H9 (cell line): ENCODE data around the gene FAF1. TPM values are rescaled to one million over a fixed set of nuclear protein-coding genes. Genes with fewer than 3 reads are reported as not detected.

Experiments
- DNase-seq: peaks from one replicate; pipeline ENCODE4 v3.0.0-alpha.2; 2017
- H2AFZ ChIP-seq: one replicate; pipeline ENCODE4 v1.6.1; 2013; ENCODE audit warnings: mild to moderate bottlenecking, low read length, control low read depth, moderate library complexity
- H2AK5ac ChIP-seq: 2 replicates; pipeline ENCODE4 v1.6.1; 2013; ENCODE audit warnings: low read length, control low read depth, mixed read lengths; ENCODE audit not compliant: insufficient read length
- H2BK120ac ChIP-seq: one replicate; pipeline ENCODE4 v1.6.1; 2013; ENCODE audit warnings: low read depth, mild to moderate bottlenecking, low read length, control low read depth, inconsistent platforms; ENCODE audit not compliant: poor library complexity, severe bottlenecking
- H2BK12ac ChIP-seq: 2 replicates; pipeline ENCODE4 v1.6.1; 2013; ENCODE audit warnings: low read length, control low read depth, mixed read lengths, low read depth; ENCODE audit not compliant: insufficient read length
- H2BK15ac ChIP-seq: 2 replicates; pipeline ENCODE4 v1.6.1; 2013; ENCODE audit warnings: low read depth, low read length, control low read depth
- H2BK20ac ChIP-seq: one replicate; pipeline ENCODE4 v1.6.1; 2013; ENCODE audit warnings: low read depth, mild to moderate bottlenecking, low read length, control low read depth, inconsistent platforms; ENCODE audit not compliant: poor library complexity, severe bottlenecking
- H2BK5ac ChIP-seq: 2 replicates; pipeline ENCODE4 v1.6.1; 2013; ENCODE audit warnings: low read length, control low read depth, mixed read lengths; ENCODE audit not compliant: insufficient read length
- H3K14ac ChIP-seq: 2 replicates; pipeline ENCODE4 v1.6.1; 2013; ENCODE audit warnings: low read length, control low read depth; ENCODE audit not compliant: insufficient read depth
- H3K18ac ChIP-seq: 2 replicates; pipeline ENCODE4 v1.6.1; 2013; ENCODE audit warnings: low read depth, mild to moderate bottlenecking, mixed read lengths, low read length, control low read depth; ENCODE audit not compliant: insufficient read length
- H3K23ac ChIP-seq: 2 replicates; pipeline ENCODE4 v1.6.1; 2013; ENCODE audit warnings: low read length, control low read depth, mixed read lengths, low read depth; ENCODE audit not compliant: insufficient read length
- H3K23me2 ChIP-seq: 2 replicates; pipeline ENCODE4 v1.6.1; 2013; ENCODE audit warnings: low read depth, mild to moderate bottlenecking, mixed read lengths, low read length, control low read depth; ENCODE audit not compliant: insufficient read length, poor library complexity, severe bottlenecking
- H3K27ac ChIP-seq: 2 replicates; pipeline ENCODE4 v1.5.1; 2013; ENCODE audit warnings: low read length, control low read depth, mixed read lengths, low read depth; ENCODE audit not compliant: insufficient read length
- H3K27me3 ChIP-seq: 2 replicates; pipeline ENCODE4 v1.6.1; 2013; ENCODE audit warnings: low read length, control low read depth, inconsistent platforms; ENCODE audit not compliant: insufficient read depth
- H3K4ac ChIP-seq: 2 replicates; pipeline ENCODE4 v1.6.1; 2013; ENCODE audit warnings: low read depth, mild to moderate bottlenecking, control low read depth, inconsistent platforms, low read length, moderate library complexity
- H3K4me1 ChIP-seq: 2 replicates; pipeline ENCODE4 v1.6.1; 2013; ENCODE audit warnings: low read length, control low read depth, inconsistent platforms; ENCODE audit not compliant: insufficient read depth
- H3K4me2 ChIP-seq: 2 replicates; pipeline ENCODE4 v1.6.1; 2013; ENCODE audit warnings: low read length, control low read depth, mixed read lengths; ENCODE audit not compliant: insufficient read length, insufficient read depth
- H3K56ac ChIP-seq: 2 replicates; pipeline ENCODE4 v1.6.1; 2013; ENCODE audit warnings: low read depth, mild to moderate bottlenecking, mixed read lengths, low read length, control low read depth; ENCODE audit not compliant: insufficient read length
- H3K79me1 ChIP-seq: 2 replicates; pipeline ENCODE4 v1.6.1; 2013; ENCODE audit warnings: low read depth, mild to moderate bottlenecking, moderate library complexity, low read length, control low read depth, inconsistent platforms; ENCODE audit not compliant: insufficient read depth, poor library complexity, severe bottlenecking
- H3K79me2 ChIP-seq: 2 replicates; pipeline ENCODE4 v1.6.1; 2013; ENCODE audit warnings: low read length, control low read depth, inconsistent platforms; ENCODE audit not compliant: insufficient read depth
- H3K9ac ChIP-seq: 2 replicates; pipeline ENCODE4 v1.6.1; 2013; ENCODE audit warnings: low read length, control low read depth, mixed read lengths; ENCODE audit not compliant: insufficient read length; ENCODE audit errors: extremely low read depth
- H3K9me3 ChIP-seq: one replicate; pipeline ENCODE4 v1.6.1; 2013; ENCODE audit warnings: low read depth, low read length, inconsistent platforms; ENCODE audit not compliant: control insufficient read depth
- H3T11ph ChIP-seq: one replicate; pipeline ENCODE4 v1.6.1; 2013; ENCODE audit warnings: mild to moderate bottlenecking, low read length, control low read depth, inconsistent platforms
- H4K20me1 ChIP-seq: one replicate; pipeline ENCODE4 v1.6.1; 2013; ENCODE audit not compliant: control insufficient read depth, insufficient read length, insufficient read depth
- H4K5ac ChIP-seq: 2 replicates; pipeline ENCODE4 v1.6.1; 2013; ENCODE audit warnings: low read depth, mild to moderate bottlenecking, mixed read lengths, low read length, control low read depth; ENCODE audit not compliant: insufficient read length
- H4K8ac ChIP-seq: replicated peaks from 2 replicates; pipeline ENCODE4 v1.6.1; 2013; ENCODE audit warnings: low read length, control low read depth, mixed read lengths, low read depth; ENCODE audit not compliant: insufficient read length
- H4K91ac ChIP-seq: 2 replicates; pipeline ENCODE4 v1.6.1; 2013; ENCODE audit warnings: low read depth, mild to moderate bottlenecking, moderate library complexity, mixed read lengths, low read length, control low read depth; ENCODE audit not compliant: insufficient read length
- H3K27ac Mint-ChIP-seq, 3 experiments: 2 replicates in 2 of 3; 3 replicates in 1 of 3; pipeline ENCODE4 v1.8.0; 2020 to 2021; ENCODE audit warnings: mixed read lengths in 3 of 3, mild to moderate bottlenecking in 1 of 3, moderate library complexity in 1 of 3
- H3K27me3 Mint-ChIP-seq: 2 replicates; pipeline ENCODE4 v1.8.0; 2021; ENCODE audit warnings: low read depth, mild to moderate bottlenecking, moderate library complexity, mixed read lengths
- H3K36me3 Mint-ChIP-seq, 3 experiments: 2 replicates in 2 of 3; 3 replicates in 1 of 3; pipeline ENCODE4 v1.8.0; 2020 to 2021; ENCODE audit warnings: low read depth in 3 of 3, mixed read lengths in 3 of 3; ENCODE audit not compliant: insufficient read depth in 1 of 3
- H3K4me1 Mint-ChIP-seq, 2 experiments: 2 replicates each; pipeline ENCODE4 v1.8.0; 2020; ENCODE audit warnings: mixed read lengths in 2 of 2
- H3K4me3 Mint-ChIP-seq, 2 experiments: 2 replicates in 1 of 2; 3 replicates in 1 of 2; pipeline ENCODE4 v1.8.0; 2020 to 2021; ENCODE audit warnings: mild to moderate bottlenecking in 2 of 2, mixed read lengths in 2 of 2, moderate library complexity in 1 of 2
- H3K9me3 Mint-ChIP-seq, 2 experiments: 2 replicates in 1 of 2; 3 replicates in 1 of 2; pipeline ENCODE4 v1.8.0; 2020; ENCODE audit warnings: mild to moderate bottlenecking in 2 of 2, mixed read lengths in 2 of 2, moderate library complexity in 1 of 2
- WGBS: extraction: QIAGEN DNeasy Blood & Tissue Kit; methylation state at CpG from one replicate; pipeline ENCODE4 v1.1.7; 2013; ENCODE audit warnings: missing lambda C conversion rate, low lambda C conversion rate, mixed read lengths; ENCODE audit not compliant: insufficient read length; ENCODE audit errors: extremely low coverage; 5-methylcytosine and 5-hydroxymethylcytosine counted together
- total RNA-seq: library from RNA; stranded (reverse); gene quantifications from 2 replicates; pipeline ENCODE4 v1.2.1, GENCODE V29; 2021
- TF ChIP-seq, protein P1 (sequence below): fragments of 200-600 bp; sonication (generic); conservative IDR thresholded peaks from 3 replicates; pipeline ENCODE4 v1.8.0; 2021; ENCODE audit warnings: antibody characterized with exemption, mild to moderate bottlenecking

FAF1 gene
- total RNA-seq, 1 experiment from 2014 or later: 60.8 TPM

DNA sequence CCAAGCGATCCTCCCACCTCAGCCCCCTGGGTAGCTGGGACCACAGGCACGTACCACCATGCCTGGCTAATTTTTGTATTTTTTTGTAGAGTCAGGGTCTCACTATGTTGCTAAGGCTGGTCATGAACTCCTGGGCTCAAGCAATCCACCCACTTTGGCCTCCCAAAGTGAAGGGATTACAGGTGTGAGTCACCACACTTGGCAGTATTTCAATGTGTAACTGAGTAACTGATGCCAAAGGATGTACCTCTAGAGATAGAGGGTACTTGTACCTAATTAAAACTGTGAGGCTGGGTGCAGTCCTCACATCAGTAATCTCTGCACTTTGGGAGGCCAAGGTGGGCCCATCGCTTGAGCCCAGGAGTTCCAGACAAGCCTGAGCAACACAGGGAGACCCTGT is 278.1 kb downstream of the FAF1 start:
- Histone ChIP-seq H4K20me1 (no peaks in the 10 kb centered on the region), H3K27ac (no peak overlapping the region), H3K79me1 (no peaks in the 10 kb centered on the region), H3K23ac (no peak overlapping the region), H2BK12ac (no peak overlapping the region), H3K79me2 (no peaks in the 10 kb centered on the region), H4K91ac (no peak overlapping the region), H3K4me1 (no peaks in the 10 kb centered on the region), H4K8ac (no peak overlapping the region), H3K9ac (no peak overlapping the region), H4K5ac (no peak overlapping the region), H2AFZ (no peak overlapping the region), H3K27me3 (no peaks in the 10 kb centered on the region), H3K9me3 (no peaks in the 10 kb centered on the region), H2BK5ac (no peak overlapping the region), H3K4me2 (no peak overlapping the region), H3K56ac (no peak overlapping the region), H3K4ac (no peak overlapping the region), H2BK120ac (no peak overlapping the region), H3K14ac (no peak overlapping the region), H2BK15ac (no peak overlapping the region), H2AK5ac (no peak overlapping the region), H3K18ac (no peak overlapping the region), H3K23me2 (no peaks in the 10 kb centered on the region), H2BK20ac (no peak overlapping the region), H3T11ph (no peak overlapping the region)
- TF ChIP-seq, protein P1, sequence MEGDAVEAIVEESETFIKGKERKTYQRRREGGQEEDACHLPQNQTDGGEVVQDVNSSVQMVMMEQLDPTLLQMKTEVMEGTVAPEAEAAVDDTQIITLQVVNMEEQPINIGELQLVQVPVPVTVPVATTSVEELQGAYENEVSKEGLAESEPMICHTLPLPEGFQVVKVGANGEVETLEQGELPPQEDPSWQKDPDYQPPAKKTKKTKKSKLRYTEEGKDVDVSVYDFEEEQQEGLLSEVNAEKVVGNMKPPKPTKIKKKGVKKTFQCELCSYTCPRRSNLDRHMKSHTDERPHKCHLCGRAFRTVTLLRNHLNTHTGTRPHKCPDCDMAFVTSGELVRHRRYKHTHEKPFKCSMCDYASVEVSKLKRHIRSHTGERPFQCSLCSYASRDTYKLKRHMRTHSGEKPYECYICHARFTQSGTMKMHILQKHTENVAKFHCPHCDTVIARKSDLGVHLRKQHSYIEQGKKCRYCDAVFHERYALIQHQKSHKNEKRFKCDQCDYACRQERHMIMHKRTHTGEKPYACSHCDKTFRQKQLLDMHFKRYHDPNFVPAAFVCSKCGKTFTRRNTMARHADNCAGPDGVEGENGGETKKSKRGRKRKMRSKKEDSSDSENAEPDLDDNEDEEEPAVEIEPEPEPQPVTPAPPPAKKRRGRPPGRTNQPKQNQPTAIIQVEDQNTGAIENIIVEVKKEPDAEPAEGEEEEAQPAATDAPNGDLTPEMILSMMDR: no peak
- Mint-ChIP-seq H3K27me3 (no peaks in the 10 kb centered on the region), H3K36me3 (no peaks in the 10 kb centered on the region), H3K4me3 (no peak overlapping the region), H3K4me1 (peaks cover 0 to 13% of the 10 kb centered on the region in 2 experiments; a peak in 3 of 4 replicates), H3K9me3 (no peaks in the 10 kb centered on the region), H3K27ac (no peak overlapping the region; a peak in 1 of 7 replicates)
- no peak for DNase-seq
- WGBS: no CpG with 5 or more reads among the region's 3 CpGs
